EH (cell line): ENCODE data around the gene ZNF337.
"Not testable (repeated sequence)": the region's sequence is repeated elsewhere in the genome, so short reads cannot be mapped to it uniquely, and the experiment has no call there.

ENCODE experiments used
- DNase-seq: peaks from one replicate; pipeline ENCODE4 v3.0.0-alpha.2; 2015; ENCODE audit warnings: low read depth

The ZNF337 gene

DNA sequence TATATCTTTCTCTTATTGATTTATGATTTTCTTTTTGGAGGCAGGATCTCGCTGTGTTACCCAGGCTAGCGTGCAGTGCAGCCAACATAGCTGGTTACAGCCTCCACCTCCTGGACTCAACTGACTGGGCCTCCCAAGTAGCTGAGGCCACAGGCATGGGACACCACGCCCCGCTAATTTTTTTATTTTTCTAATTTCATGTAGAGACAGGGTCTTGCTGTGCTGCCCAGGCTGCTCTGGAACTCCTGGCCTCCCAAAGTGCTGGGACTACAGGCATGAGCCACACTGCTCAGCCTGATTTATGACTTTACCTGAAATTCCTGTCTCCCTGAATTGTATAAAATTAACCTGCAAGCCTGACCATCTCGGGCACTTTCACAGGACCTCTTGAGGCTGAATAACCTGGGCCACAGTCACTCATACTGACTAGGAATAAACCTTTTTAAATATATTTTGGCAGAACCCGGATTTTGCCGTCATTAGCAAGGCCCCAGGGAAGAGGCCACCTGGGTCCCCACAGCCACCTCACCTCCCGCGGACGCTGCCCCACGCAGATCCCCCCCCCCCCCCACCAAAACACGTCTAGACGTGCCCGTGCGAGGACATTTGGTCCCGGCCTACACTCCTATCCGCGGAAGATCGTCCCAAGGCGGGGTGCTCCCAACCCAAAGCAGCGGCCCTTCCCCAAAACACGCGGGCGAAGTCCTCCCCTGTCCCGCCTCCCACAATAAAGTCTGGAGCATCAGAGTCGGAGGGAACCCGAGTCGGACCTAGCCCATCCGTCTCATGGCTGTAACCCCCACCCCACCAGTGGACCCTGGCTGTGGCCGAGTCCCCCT, 902 bp downstream of the ZNF337 start:
- DNase-seq, result peak; percentile 23

GRCh38 chr20:25692499-25692898, 4.2 kb downstream of the ZNF337 start:
- DNase-seq, result no peak

DNA sequence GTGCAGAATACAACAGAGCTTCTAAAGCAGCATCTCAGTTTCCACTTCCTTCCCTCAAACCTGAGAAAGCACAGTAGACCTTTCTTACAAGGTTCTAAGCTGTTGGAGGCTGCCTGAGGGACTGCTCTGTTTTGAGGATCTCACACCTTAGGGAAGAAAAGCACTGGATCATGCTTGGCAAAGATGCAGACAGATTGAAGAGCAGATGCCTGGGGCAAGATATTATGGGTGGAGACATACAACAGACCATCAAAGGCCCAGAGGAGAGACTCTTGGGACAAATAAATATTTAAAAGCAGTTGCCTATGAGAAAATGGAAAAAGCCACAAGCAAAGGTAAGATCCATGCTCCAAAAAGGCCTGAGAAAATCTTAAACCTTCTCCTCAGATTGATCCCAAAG, 6.2 kb downstream of the ZNF337 start:
- DNase-seq, result no peak

GRCh38 chr20:25686081-25687067, 10.3 kb downstream of the ZNF337 start:
- no peak for DNase-seq

DNA sequence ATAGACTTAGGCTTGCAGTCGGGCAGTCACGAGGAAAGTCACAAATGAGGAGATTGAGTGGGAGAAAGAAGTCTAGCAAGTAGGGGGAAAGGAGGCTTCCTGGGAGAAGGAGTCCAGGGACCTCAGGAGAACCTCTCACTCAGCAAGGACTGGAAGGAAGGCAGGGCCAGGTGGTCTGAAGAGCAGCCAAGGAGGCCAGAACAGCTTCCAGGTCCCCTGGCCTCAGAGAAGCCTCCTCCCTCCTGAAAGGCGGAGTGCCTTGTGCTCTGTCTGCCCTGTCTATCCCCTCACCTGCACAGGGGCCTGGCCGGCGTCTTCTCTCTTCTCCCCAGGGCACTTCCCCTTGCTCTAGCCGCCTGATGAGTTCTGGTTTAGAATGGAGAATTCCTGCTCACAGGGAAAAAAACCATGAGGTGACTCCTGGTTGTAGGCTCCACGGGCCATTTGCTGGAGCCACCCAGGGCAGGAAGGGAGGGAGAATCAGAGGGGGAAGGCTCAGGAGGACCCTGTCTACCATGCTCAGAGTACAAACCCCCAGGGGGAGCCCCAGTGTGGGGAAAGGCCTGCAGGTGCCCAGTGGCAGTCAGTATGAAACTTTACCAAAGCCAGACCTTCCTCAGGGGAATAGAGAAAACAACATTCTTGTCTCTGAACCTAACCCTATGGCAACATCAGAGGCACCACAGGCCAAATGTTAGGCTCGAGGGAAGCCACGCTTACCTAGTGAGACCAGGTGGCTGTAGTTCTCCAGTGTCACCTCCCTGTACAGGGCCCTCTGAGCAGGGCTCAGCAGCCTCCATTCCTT, 11.2 kb downstream of the ZNF337 start:
- no peak for DNase-seq

DNA sequence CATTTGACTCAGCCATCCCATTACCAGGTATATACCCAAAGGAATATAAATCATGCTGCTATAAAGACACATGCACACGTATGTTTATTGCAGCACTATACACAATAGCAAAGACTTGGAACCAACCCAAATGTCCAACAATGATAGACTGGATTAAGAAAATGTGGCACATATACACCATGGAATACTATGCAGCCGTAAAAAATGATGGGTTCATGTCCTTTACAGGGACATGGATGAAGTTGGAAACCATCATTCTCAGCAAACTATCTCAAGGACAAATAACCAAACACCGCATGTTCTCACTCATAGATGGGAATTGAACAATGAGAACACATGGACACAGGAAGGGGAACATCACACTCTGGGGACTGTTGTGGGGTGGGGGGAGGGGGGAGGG, 12.8 kb downstream of the ZNF337 start:
- DNase-seq, result not testable (repeated sequence)

DNA sequence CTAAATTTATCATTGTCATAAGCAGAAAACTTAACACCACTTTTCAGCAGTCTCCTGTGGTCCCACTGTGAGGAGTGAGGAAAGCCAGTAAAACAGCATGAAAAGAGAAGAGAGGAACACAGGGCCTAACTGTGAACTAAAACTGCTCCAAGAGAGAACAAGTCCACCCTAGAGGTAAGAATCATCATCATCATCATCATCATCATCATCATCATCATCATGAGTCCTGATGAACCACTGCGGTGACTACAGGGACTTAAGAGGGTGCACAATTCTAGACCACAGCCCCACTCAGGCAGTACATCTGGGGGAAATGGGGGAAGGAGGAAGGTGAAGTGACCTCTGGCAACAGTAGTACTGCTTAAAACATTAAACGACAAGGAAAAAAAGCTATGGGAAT, 13.6 kb downstream of the ZNF337 start:
- DNase-seq, result no peak

DNA sequence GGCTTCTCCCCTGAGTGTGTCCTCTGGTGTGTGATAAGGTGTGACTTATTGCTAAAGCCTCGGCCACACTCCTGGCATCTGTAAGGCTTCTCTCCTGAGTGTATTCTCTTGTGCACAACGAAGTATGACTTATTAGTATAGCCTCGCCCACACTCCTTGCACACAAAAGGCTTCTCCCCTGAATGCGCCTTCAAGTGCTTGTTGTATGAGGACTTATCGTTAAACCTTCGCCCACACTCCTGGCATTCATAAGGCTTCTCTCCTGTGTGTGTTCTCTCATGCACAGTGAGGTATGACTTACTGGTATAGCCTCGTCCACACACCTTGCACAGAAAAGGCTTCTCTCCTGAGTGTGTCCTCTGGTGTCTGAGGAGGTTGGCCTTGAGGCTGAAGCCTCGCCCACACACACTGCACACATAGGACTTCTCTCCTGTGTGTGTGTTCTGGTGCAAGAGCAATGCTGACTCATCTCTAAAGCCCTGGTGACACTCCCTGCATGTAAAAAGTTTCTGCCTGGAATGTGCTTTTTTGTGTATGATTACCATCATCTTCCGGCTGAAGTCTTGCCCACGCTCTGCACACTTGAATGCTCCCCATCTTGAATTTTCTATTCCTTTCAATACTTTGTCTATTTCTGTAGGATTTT, 20.4 kb downstream of the ZNF337 start:
- peak; percentile 77 for DNase-seq

GRCh38 chr20:25675161-25675560, 21.5 kb downstream of the ZNF337 start:
- no peak for DNase-seq

DNA sequence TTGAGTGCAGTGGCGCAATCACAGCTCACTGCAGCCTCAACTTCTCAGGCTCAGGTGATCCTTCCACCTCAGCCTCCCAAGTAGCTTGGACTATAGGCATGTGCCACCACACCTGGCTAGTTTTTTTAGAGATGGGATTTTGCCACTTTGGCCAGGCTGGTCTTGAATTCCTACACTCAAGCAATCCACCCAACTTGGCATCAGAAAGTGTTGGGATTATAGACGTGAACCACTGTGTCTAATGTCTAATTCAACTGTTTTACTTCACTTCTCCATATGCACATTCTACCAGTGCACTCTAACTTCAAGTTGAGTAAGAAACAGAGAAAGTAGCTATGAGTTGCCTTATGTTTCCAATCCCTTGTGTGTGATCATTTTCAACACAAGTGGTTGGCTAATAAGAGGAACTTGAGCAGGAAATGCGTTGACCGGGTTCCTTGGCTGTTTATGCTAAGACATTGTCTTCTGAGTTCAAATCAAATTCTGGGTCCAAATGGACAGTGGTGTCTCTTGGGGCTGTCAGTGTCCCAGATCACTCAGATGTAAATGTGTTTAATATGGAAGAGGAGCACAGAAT, 23.9 kb downstream of the ZNF337 start:
- DNase-seq, result no peak

GRCh38 chr20:25669826-25670422, 26.7 kb downstream of the ZNF337 start:
- peak; percentile 74 for DNase-seq

GRCh38 chr20:25668446-25668845, 28.2 kb downstream of the ZNF337 start:
- DNase-seq, result no peak

DNA sequence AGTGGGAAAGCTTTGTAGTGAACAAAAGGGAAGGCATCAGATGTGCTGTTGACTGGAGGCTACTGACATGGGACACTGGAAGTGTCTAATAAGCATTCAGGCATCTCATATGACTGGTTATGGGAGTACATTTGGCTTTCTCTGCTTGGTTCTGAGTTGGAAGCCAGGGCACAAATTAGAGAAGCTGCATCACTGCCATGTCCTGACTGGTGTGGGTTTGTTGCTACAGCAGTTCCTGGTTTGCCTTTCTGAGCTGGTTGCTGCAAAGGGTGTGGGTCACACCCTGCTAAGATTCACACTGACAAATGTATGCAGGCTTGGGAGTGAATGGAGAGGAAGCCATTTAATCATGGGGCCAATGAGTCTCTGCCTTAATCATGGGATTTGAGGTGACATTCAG, 36.7 kb downstream of the ZNF337 start:
- no peak for DNase-seq

DNA sequence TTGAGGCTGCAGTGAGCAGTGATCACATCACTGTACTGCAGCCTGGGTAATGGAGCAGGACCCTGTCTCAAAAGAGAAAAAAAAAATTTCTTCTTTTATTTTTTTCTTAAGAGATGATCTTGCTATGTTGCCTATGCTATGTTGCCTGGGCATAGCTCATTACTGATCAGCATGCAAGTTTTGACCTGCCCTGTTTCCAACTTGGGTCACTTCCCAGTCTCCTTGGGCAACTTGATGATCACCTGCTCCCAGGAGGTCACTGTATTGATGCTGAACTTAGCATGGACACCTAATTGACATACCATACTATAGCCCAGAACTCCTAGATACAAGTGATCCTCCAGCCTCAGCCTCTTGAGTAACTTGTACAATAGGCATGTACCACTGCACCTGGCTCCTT, 42.2 kb downstream of the ZNF337 start:
- DNase-seq, result no peak

DNA sequence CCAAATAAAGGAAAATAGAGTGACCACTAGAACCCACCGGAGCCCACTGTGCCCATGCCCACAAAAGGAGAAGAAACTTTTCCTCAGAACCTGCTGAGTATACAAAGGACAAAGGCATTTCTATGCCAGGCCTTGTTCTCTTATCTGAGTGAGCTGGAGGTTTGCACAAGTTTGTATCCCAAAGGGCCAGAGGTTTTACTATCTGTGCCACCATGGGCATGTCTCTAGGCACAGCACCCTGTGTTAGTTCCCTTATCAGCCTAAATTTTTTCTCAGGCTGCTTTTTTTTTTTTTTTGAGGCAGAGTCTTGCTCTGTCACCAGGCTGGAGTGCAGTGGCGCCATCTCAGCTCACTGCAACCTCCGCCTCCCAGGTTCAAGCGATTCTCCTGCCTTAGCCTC, 43.8 kb downstream of the ZNF337 start:
- DNase-seq, result not testable (repeated sequence)

- DNase-seq, result no peak
These were observed 51.8 kb downstream of the ZNF337 start for GRCh38 chr20:25644814-25645213.

GRCh38 chr20:25643716-25644115, 52.9 kb downstream of the ZNF337 start:
- no peak for DNase-seq

- no peak for DNase-seq
These were observed 59.4 kb downstream of the ZNF337 start for GRCh38 chr20:25637247-25637646.

- peak; percentile 94 for DNase-seq
These were observed 63.5 kb downstream of the ZNF337 start for GRCh38 chr20:25632940-25633790.

DNA sequence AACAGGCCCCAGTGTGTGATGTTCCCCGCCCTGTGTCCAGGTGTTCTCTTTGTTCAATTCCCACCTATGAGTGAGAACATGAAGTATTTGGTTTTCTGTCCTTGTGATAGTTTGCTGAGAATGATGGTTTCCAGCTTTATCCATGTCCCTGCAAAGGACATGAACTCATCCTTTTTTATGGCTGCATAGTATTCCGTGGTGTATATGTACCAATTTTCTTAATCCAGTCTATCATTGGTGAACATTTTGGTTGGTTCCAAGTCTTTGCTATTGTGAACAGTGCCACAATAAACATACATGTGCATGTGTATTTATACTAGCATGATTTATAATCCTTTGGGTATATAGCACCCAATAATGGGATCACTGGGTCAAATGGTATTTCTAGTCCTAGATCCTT, 66.0 kb downstream of the ZNF337 start:
- DNase-seq, result not testable (repeated sequence)
